ENCODE results near the gene RAVER2.

GRCh38 chr1:64878931-64879611 is 134.2 kb downstream of the RAVER2 start:
- no peak for TF ChIP-seq EZH2phosphoT487 (IDR thresholded peaks at IDR 0.05; ENCODE audit: insufficient read depth, low read depth)
- TF ChIP-seq EZH2 (IDR thresholded peaks at IDR 0.05; ENCODE audit: insufficient read depth, poor library complexity, severe bottlenecking) = no peak

All from GM23248 (cell line).